ENCODE results near the gene RNF220. TPM values are rescaled to one million over a fixed set of nuclear protein-coding genes. Genes with fewer than 3 reads are reported as not detected.

Gene RNF220
- total and polyA plus RNA-seq, 2 of the 4 experiments (the other 2 are of a cell fraction): 71.8 to 77.1 TPM

GRCh38 chr1:44367944-44368343, 37.1 kb upstream of the RNF220 start:
- Histone ChIP-seq H2AFZ (replicated peaks; ENCODE audit: low read length, poor library complexity) (no peak overlapping the region), H3K4me2 (ENCODE audit: low read depth, low read length) (no peak overlapping the region), H4K91ac (ENCODE audit: insufficient read depth, low read depth, low read length) (no peak overlapping the region), H3K9me1 (ENCODE audit: insufficient read depth, low read length) (no peaks in the 10 kb centered on the region), H4K8ac (ENCODE audit: low read depth in 2 of 2, low read length in 2 of 2) (no peak overlapping the region), H2BK20ac (ENCODE audit: low read depth, low read length) (no peak overlapping the region), H2BK120ac (ENCODE audit: low read depth, low read length) (no peak overlapping the region), H3K27ac (ENCODE audit: insufficient read depth, low read length) (no peak overlapping the region), H2BK5ac (ENCODE audit: low read depth, low read length, poor library complexity, severe bottlenecking) (no peak overlapping the region), H2AK9ac (replicated peaks; ENCODE audit: low read depth, low read length, poor library complexity) (no peak overlapping the region), H3K36me3 (ENCODE audit: control insufficient read depth, insufficient read depth, low read length) (no peaks in the 10 kb centered on the region), H3K4me3 (ENCODE audit: insufficient read depth, low read depth, low read length) (no peak overlapping the region), H3K56ac (ENCODE audit: extremely low read depth, insufficient read depth, low read length) (no peak overlapping the region), H3K79me1 (ENCODE audit: low read depth in 1 of 2, low read length in 2 of 2) (no peaks in the 10 kb centered on the region), H2AK5ac (ENCODE audit: low read depth, low read length) (no peak overlapping the region), H3K4me1 (ENCODE audit: control insufficient read depth, insufficient read depth, low read length) (no peaks in the 10 kb centered on the region), H4K20me1 (ENCODE audit: insufficient read depth, low read length) (no peaks in the 10 kb centered on the region), H4K5ac (ENCODE audit: low read depth, low read length) (no peak overlapping the region), H3K27me3 (ENCODE audit: control insufficient read depth, insufficient read depth, low read length) (peaks cover 58% of the 10 kb centered on the region), H2BK15ac (ENCODE audit: low read depth, low read length) (no peak overlapping the region), H3K18ac (ENCODE audit: low read depth, low read length) (no peak overlapping the region), H3K23ac (ENCODE audit: low read depth, low read length) (no peak overlapping the region; the same call in 1 of the 2 replicates), H3K14ac (replicated peaks; ENCODE audit: low read depth, low read length) (no peak overlapping the region), H3K9ac (ENCODE audit: low read depth, low read length) (no peak overlapping the region), H3K9me3 (ENCODE audit: control insufficient read depth, insufficient read depth, low read length) (no peaks in the 10 kb centered on the region), H3K4ac (ENCODE audit: low read depth, low read length) (no peak overlapping the region)
- ChIA-PET POLR2A (ENCODE audit: unreplicated experiment) (no interaction called here), CTCF (no interaction called here)
- dilution Hi-C loops (cut with HindIII; ENCODE audit: low sequenced_read_pairs, unreplicated experiment): no loop called here
- BruUV-seq (replicated peaks): no TSS peak
- TF ChIP-seq, protein P1, sequence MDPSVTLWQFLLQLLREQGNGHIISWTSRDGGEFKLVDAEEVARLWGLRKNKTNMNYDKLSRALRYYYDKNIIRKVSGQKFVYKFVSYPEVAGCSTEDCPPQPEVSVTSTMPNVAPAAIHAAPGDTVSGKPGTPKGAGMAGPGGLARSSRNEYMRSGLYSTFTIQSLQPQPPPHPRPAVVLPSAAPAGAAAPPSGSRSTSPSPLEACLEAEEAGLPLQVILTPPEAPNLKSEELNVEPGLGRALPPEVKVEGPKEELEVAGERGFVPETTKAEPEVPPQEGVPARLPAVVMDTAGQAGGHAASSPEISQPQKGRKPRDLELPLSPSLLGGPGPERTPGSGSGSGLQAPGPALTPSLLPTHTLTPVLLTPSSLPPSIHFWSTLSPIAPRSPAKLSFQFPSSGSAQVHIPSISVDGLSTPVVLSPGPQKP (IDR thresholded peaks at IDR 0.05; ENCODE audit: borderline replicate concordance, low read depth, low read length): no peak
- TF ChIP-seq USF2 (IDR thresholded peaks at IDR 0.05; ENCODE audit: low read depth, low read length) (no peak), BHLHE40 (IDR thresholded peaks at IDR 0.05; ENCODE audit: low read depth, low read length) (no peak), RAD21 (IDR thresholded peaks at IDR 0.05; ENCODE audit: low read length) (no peak), MXI1 (IDR thresholded peaks at IDR 0.05; ENCODE audit: borderline replicate concordance, low read depth, low read length) (no peak), RCOR1 (IDR thresholded peaks at IDR 0.05; ENCODE audit: insufficient replicate concordance, low read length) (no peak), MAFK (IDR thresholded peaks at IDR 0.05; ENCODE audit: low read depth, low read length) (no peak), SMC3 (IDR thresholded peaks at IDR 0.05; ENCODE audit: low read depth, low read length) (no peak), RFX5 (IDR thresholded peaks at IDR 0.05; ENCODE audit: low read depth, low read length) (no peak), POLR2A (IDR thresholded peaks at IDR 0.05; ENCODE audit: low read depth, low read length) (no peak), NFE2L2 (IDR thresholded peaks at IDR 0.05; ENCODE audit: low read depth, low read length) (no peak), MAZ (IDR thresholded peaks at IDR 0.05; ENCODE audit: borderline replicate concordance, low read depth, low read length) (no peak), CHD1 (IDR thresholded peaks at IDR 0.05; ENCODE audit: low read depth, low read length) (no peak), FOS (IDR thresholded peaks at IDR 0.05; ENCODE audit: low read depth, low read length) (no peak), CEBPB (IDR thresholded peaks at IDR 0.05; ENCODE audit: low read depth, low read length) (no peak)
- TF ChIP-seq, protein P2, sequence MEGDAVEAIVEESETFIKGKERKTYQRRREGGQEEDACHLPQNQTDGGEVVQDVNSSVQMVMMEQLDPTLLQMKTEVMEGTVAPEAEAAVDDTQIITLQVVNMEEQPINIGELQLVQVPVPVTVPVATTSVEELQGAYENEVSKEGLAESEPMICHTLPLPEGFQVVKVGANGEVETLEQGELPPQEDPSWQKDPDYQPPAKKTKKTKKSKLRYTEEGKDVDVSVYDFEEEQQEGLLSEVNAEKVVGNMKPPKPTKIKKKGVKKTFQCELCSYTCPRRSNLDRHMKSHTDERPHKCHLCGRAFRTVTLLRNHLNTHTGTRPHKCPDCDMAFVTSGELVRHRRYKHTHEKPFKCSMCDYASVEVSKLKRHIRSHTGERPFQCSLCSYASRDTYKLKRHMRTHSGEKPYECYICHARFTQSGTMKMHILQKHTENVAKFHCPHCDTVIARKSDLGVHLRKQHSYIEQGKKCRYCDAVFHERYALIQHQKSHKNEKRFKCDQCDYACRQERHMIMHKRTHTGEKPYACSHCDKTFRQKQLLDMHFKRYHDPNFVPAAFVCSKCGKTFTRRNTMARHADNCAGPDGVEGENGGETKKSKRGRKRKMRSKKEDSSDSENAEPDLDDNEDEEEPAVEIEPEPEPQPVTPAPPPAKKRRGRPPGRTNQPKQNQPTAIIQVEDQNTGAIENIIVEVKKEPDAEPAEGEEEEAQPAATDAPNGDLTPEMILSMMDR (conservative IDR thresholded peaks at IDR 0.05; ENCODE audit: low read depth, low read length): no peak
- ATAC-seq (ENCODE audit: low read depth) (no peak), DNase-seq (no peak)
- intact Hi-C loops (cut with micrococcal nuclease): no loop called here
- in situ Hi-C loops (cut with MboI; ENCODE audit: low sequenced_read_pairs): no loop called here
- no CpG with 5 or more reads among the region's 1 CpG for WGBS, 2 experiments (ENCODE audit: extremely low coverage in 2 of 2, insufficient read length in 1 of 2)
